Measurements from ENCODE around the gene INO80E. TPM values are rescaled to one million over a fixed set of nuclear protein-coding genes. Genes with fewer than 3 reads are reported as not detected.
A peak's percentile ranks its signal among the peaks of the same experiment; 100 is the strongest.

The INO80E gene
- total and polyA plus RNA-seq, 2 donors (not counting 3 experiments of a cell fraction or from before 2014, with no cell fraction given): 42.7 to 76.4 TPM

GRCh38 chr16:30041841-30042240, 45.8 kb downstream of the INO80E start:
- TF ChIP-seq GATA2 (IDR thresholded peaks at IDR 0.05; ENCODE audit: insufficient read depth, insufficient read length, low read depth, low read length) (no peak), POLR2AphosphoS5 (IDR thresholded peaks at IDR 0.05; ENCODE audit: insufficient read depth, low read depth, low read length) (no peak), EZH2 (IDR thresholded peaks at IDR 0.05; ENCODE audit: borderline replicate concordance, low read depth, low read length, severe bottlenecking) (no peak), POLR2A (IDR thresholded peaks at IDR 0.05; ENCODE audit: low read depth, low read length) (no peak), MYC (IDR thresholded peaks at IDR 0.05; ENCODE audit: low read depth, low read length) (no peak)
- TF ChIP-seq, protein P1, sequence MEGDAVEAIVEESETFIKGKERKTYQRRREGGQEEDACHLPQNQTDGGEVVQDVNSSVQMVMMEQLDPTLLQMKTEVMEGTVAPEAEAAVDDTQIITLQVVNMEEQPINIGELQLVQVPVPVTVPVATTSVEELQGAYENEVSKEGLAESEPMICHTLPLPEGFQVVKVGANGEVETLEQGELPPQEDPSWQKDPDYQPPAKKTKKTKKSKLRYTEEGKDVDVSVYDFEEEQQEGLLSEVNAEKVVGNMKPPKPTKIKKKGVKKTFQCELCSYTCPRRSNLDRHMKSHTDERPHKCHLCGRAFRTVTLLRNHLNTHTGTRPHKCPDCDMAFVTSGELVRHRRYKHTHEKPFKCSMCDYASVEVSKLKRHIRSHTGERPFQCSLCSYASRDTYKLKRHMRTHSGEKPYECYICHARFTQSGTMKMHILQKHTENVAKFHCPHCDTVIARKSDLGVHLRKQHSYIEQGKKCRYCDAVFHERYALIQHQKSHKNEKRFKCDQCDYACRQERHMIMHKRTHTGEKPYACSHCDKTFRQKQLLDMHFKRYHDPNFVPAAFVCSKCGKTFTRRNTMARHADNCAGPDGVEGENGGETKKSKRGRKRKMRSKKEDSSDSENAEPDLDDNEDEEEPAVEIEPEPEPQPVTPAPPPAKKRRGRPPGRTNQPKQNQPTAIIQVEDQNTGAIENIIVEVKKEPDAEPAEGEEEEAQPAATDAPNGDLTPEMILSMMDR (IDR thresholded peaks at IDR 0.05; ENCODE audit: extremely low read depth in 1 of 2, insufficient read depth in 1 of 2, low read depth in 1 of 2, low read length in 2 of 2): peak in 1 of 2 donors; percentile 23
- Histone ChIP-seq H3K27ac (ENCODE audit: insufficient read depth, low read depth, low read length) (no peak overlapping the region), H3K4me2 (ENCODE audit: insufficient read depth, low read length) (no peak overlapping the region), H2AFZ (ENCODE audit: low read depth, low read length) (no peak overlapping the region), H3K79me2 (ENCODE audit: control insufficient read depth, insufficient read depth, low read length) (no peaks in the 10 kb centered on the region), H3K9me3 (replicated peaks; ENCODE audit: control insufficient read depth, insufficient read depth, low read length) (no peaks in the 10 kb centered on the region), H3K4me1 (ENCODE audit: control insufficient read depth, extremely low read depth, insufficient read depth, low read length) (no peaks in the 10 kb centered on the region), H3K4me3 (replicated peaks in 1 of 3; ENCODE audit: insufficient read depth in 1 of 3, low read depth in 1 of 3, low read length in 3 of 3) (no peak overlapping the region), H3K9ac (replicated peaks; ENCODE audit: extremely low read depth, insufficient read depth, low read length) (no peak overlapping the region), H3K36me3 (ENCODE audit: control insufficient read depth in 2 of 2, extremely low read depth in 1 of 2, insufficient read depth in 2 of 2, low read length in 2 of 2) (no peaks in the 10 kb centered on the region), H3K27me3 (ENCODE audit: control insufficient read depth in 2 of 2, insufficient read depth in 2 of 2, low read length in 2 of 2) (no peaks in the 10 kb centered on the region), H4K20me1 (replicated peaks; ENCODE audit: control insufficient read depth, extremely low read depth, insufficient read depth, low read length) (no peaks in the 10 kb centered on the region), H3K9me1 (replicated peaks; ENCODE audit: control insufficient read depth, extremely low read depth, insufficient read depth, low read length) (no peaks in the 10 kb centered on the region)
- POLR2A ChIA-PET: no interaction called here
- FAIRE-seq: no peak
- BruUV-seq (replicated peaks): no TSS peak
- dilution Hi-C loops (cut with MboI; ENCODE audit: extremely low pct_ligation_motif_present, low sequenced_read_pairs) (no loop called here), intact Hi-C loops (cut with micrococcal nuclease) (loop anchor here (1.0 kb wide), 1 partner anchor 50 kb away; no protein-coding TSS in a partner anchor)
- CTCF ChIA-PET: interaction anchor here (0.8 to 5.9 kb wide), 7 partner anchors 9 to 50 kb away, joined by 3 to 38 read pairs (median 7); partner anchors contain the start of genes ALDOA and TBX6
- peak; percentile 66 for DNase-seq (ENCODE audit: low read depth, low spot score)

DNA sequence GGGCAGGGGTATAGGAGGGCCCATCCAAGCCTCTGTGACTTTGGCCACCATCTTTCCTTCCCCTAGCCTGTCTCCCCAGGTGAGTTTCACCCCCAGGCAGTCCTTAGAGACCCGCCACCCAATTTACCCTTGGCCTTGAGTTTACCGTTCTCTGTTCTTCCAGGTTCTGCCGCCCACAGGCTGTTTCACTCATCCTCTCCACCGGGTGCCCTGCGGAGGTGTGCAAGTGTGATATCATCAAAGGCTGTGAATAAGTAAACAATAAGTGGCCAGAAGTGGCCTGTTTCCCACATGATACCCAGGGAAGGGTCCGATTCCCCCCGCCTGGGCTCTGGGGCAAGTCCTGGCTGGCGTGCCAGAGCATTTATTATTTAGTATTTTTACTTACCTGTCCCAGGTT, 50.1 kb downstream of the INO80E start:
- no peak for FAIRE-seq
- TF ChIP-seq JUN (IDR thresholded peaks at IDR 0.05; ENCODE audit: borderline replicate concordance, insufficient read depth, insufficient read length, low read depth) (no peak), MYC (IDR thresholded peaks at IDR 0.05; ENCODE audit: low read depth, low read length) (no peak), FOS (IDR thresholded peaks at IDR 0.05; ENCODE audit: borderline replicate concordance, insufficient read depth, low read length) (no peak), GATA2 (IDR thresholded peaks at IDR 0.05; ENCODE audit: insufficient read depth, insufficient read length, low read depth, low read length) (no peak), MAX (IDR thresholded peaks at IDR 0.05; ENCODE audit: insufficient read depth, insufficient read length) (no peak), EZH2 (IDR thresholded peaks at IDR 0.05; ENCODE audit: borderline replicate concordance, low read depth, low read length, severe bottlenecking) (no peak), POLR2A (IDR thresholded peaks at IDR 0.05; ENCODE audit: low read depth, low read length) (no peak), POLR2AphosphoS5 (IDR thresholded peaks at IDR 0.05; ENCODE audit: insufficient read depth, low read depth, low read length) (no peak)
- TF ChIP-seq, protein P1 (IDR thresholded peaks at IDR 0.05; ENCODE audit: extremely low read depth in 1 of 2, insufficient read depth in 1 of 2, low read depth in 1 of 2, low read length in 2 of 2): no peak
- intact Hi-C loops (cut with micrococcal nuclease) (no loop called here), dilution Hi-C loops (cut with MboI; ENCODE audit: extremely low pct_ligation_motif_present, low sequenced_read_pairs) (no loop called here)
- CTCF ChIA-PET: interaction anchor here (0.6 to 5.9 kb wide), 4 partner anchors 9 to 370 kb away, joined by 4 to 33 read pairs (median 10); partner anchors contain the start of gene TBX6
- no peaks in the 10 kb centered on the region for H3K9me1 ChIP-seq (replicated peaks; ENCODE audit: control insufficient read depth, extremely low read depth, insufficient read depth, low read length)
- H3K4me3 ChIP-seq (replicated peaks in 1 of 3; ENCODE audit: insufficient read depth in 1 of 3, low read depth in 1 of 3, low read length in 3 of 3): no peak overlapping the region
- no peak overlapping the region for H3K4me2 ChIP-seq (ENCODE audit: insufficient read depth, low read length)
- no peaks in the 10 kb centered on the region for H3K9me3 ChIP-seq (replicated peaks; ENCODE audit: control insufficient read depth, insufficient read depth, low read length)
- no peak overlapping the region for H3K9ac ChIP-seq (replicated peaks; ENCODE audit: extremely low read depth, insufficient read depth, low read length)
- no peak overlapping the region for H3K27ac ChIP-seq (ENCODE audit: insufficient read depth, low read depth, low read length)
- peaks cover 7% of the 10 kb centered on the region for H3K4me1 ChIP-seq (ENCODE audit: control insufficient read depth, extremely low read depth, insufficient read depth, low read length)
- no peaks in the 10 kb centered on the region for H3K27me3 ChIP-seq (ENCODE audit: control insufficient read depth in 2 of 2, insufficient read depth in 2 of 2, low read length in 2 of 2)
- POLR2A ChIA-PET: no interaction called here
- no peaks in the 10 kb centered on the region for H4K20me1 ChIP-seq (replicated peaks; ENCODE audit: control insufficient read depth, extremely low read depth, insufficient read depth, low read length)
- no peaks in the 10 kb centered on the region for H3K79me2 ChIP-seq (ENCODE audit: control insufficient read depth, insufficient read depth, low read length)
- DNase-seq (ENCODE audit: low read depth, low spot score): no peak
- no peak overlapping the region for H2AFZ ChIP-seq (ENCODE audit: low read depth, low read length)
- no peaks in the 10 kb centered on the region for H3K36me3 ChIP-seq (ENCODE audit: control insufficient read depth in 2 of 2, extremely low read depth in 1 of 2, insufficient read depth in 2 of 2, low read length in 2 of 2)
- no TSS peak for BruUV-seq (replicated peaks)

Data from endothelial cell of umbilical vein (primary cell).